Parietal lobe (tissue), 2 donors: ENCODE measurements around the gene ELP6. TPM values are rescaled to one million over a fixed set of nuclear protein-coding genes. Genes with fewer than 3 reads are reported as not detected.

Experiments
- small RNA-seq: library from RNA; depleted of rRNA; stranded (forward); fragments of <200 nt; gene quantifications from one replicate; pipeline ENCODE3, GENCODE V24; 2014; ENCODE audit warnings: low replicate concordance
- total RNA-seq: library from RNA; depleted of rRNA; stranded (reverse); fragments of >200 nt; gene quantifications from one replicate; pipeline ENCODE4 v1.2.3, GENCODE V29; 2014

ELP6 gene, protein sequence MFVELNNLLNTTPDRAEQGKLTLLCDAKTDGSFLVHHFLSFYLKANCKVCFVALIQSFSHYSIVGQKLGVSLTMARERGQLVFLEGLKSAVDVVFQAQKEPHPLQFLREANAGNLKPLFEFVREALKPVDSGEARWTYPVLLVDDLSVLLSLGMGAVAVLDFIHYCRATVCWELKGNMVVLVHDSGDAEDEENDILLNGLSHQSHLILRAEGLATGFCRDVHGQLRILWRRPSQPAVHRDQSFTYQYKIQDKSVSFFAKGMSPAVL
- 31.6 TPM for total RNA-seq

DNA sequence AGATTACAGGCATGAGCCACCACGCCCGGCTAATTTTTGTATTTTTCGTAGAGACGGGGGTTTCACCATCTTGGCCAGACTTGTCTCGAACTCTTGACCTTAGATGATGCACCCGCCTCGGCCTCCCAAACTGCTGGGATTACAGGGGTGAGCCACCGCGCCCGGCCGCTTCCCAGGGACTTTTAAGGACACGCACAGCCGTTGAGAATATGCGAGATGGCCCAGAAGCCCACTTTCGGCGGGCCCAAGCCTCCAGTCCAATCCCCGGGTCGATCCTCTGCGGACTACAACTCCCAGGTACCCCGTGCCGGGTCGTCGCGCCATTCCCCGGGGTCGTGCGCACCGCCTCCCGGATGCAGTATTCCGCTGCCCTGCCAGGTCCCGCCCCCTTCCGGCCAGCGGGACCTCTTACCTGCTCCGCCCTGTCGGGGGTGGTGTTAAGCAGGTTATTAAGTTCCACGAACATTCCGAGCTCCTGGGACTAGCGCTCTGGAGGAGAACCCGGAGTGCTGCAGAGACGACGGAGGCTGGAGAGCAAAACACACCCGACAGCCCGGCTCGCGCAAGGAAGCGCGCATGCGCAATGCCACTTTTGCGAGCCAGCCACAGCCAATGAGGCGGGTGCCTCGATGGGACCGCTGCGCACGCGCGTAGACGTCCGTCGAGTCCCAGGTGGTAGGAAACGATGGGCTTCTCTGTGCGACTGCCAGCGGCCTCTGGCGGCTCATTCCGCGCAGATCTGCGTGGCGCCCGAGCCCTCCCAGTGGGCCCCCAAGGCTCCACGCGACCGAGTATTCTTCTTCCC, at the start of gene ELP6:
ELP6 (minus strand) TSS at position 588 of the 805 bp plus-strand sequence; CDS start at position 466, 122 bp downstream.

DNA sequence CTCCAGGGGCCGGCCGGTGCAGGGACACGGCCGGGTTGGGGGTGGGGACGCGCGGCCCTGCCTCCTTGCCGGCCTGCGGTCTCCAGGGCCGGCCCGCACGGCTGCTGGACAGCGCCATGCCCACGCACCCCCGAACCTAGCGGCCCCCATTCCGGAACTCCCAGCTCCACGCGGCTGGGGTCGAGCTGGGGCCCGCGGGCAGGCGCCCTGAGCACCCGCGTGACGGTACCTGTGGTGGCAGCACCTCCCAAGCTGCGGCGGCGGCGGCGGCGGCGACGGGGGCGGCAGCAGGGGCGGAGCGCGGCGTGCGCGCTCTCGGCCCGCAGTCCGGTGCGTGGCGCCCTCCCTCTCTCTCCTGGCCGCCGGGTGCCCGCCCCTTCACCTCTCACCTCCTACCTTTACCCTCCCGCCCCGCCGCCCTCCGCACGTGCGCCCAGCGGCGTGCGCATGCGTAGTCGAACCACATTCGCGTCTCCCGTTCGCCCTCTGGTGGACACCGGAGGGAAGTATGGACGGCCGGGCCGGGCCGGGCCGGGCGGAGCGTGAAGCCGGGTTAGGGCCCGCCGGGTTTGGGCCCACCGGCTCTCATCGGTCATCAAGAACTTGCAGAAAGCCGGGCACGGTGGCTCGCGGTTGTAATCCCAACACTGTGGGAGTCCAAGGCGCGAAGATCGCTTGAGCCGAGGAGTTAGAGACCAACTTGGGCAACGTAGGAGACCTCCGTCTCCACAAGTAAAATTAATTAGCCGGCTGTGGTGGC, 37.8 kb downstream of the ELP6 start, which contains the start of gene SCAP:
SCAP (minus strand) TSS at position 372 of the 760 bp plus-strand sequence. CDS start 32,948 bp downstream, outside the sequence.

Small RNAs within 50 kb of the gene (small RNA-seq; reads per million reads assigned to genes)
- not detected for gene AC099778.2
- not detected for gene RN7SL870P

Other genes starting within 250 kb of the ELP6 start
- 5.6 TPM for gene KIF9, start 230.9 kb downstream of the ELP6 start, total RNA-seq
- 32.6 TPM for gene KLHL18, start 230.8 kb downstream of the ELP6 start, total RNA-seq
- gene PTPN23, start 132.7 kb downstream of the ELP6 start, total RNA-seq: 53.5 TPM
- 81.1 TPM for gene SCAP, start 37.8 kb downstream of the ELP6 start, total RNA-seq
- gene CSPG5, start 65.2 kb upstream of the ELP6 start, total RNA-seq: 102 TPM